Measurements from ENCODE around the gene CASP2.
A peak's percentile ranks its signal among the peaks of the same experiment; 100 is the strongest.

Gene CASP2

DNA sequence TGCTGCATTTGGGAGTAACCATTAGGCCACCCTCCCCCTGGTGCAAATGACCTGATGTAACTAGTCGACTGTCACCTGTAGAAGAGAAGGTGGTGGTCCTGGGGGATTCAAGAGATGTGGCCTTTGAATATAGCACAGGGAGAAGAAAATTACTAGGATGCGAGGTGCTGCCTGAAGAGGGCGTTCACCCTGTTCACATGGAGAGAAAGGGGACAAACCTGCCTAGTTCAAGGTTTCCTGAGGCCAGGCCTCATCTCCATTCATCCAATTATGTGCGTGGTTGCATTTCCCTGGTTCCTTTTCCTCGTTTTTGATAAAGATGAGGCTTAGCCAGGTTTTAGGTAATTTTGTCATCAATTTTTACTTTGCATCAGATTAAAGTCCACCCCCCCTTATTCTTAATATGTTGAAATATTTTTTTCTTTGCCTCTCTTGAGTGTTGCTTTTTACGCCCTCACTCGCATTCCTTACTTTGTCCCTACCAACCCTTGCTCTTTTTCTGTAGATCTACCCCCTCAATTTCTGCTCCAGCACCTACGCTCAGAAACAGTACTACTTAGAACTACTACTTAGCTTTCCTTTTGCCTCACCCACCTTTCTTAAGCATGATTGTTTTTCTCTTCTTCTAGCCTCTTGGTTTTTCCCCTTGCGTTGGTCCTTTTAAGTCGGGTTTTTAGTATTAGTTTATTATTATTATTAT, 41.5 kb downstream of the CASP2 start:
- Histone ChIP-seq H3K4me2 (ENCODE audit: low read length) (no peak overlapping the region), H3K27me3 (ENCODE audit: insufficient read depth, low read length) (0 out of 2 replicates have a peak, but pooled peaks cover 4% of the 10 kb centered on the region)

DNA sequence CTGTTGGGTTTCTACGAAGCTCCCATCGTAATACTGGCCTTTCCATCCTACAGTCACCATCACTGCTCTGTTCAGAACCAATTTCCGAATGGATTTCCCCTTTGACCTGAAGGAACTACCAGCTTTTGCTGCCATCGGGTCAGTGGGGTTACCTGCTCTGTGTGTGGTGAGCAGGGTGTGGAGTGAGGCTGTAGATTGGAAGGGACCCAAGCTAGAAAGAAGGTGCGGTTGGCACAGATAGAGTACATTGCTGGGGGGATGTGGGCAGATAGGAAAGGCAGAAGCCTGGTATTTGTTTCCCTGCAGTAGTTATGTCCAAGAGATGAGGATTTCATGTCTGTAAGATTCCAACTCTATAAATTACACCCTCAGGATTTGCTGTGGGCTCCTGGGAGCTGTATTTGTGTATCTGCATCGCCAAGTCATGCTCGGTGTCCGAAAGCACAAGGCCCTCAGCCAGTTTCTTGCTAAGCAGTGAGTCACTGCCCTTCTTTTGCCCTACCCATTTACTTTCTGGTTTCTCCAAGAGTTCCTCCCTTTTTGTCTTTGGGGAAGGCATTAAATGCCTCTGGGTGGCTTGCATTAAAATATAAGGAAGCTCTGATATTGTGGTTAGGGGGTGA, 43.1 kb downstream of the CASP2 start:
- TF ChIP-seq EZH2 (IDR thresholded peaks at IDR 0.05; ENCODE audit: borderline replicate concordance, low read length), result no peak
- TF ChIP-seq, protein P1, sequence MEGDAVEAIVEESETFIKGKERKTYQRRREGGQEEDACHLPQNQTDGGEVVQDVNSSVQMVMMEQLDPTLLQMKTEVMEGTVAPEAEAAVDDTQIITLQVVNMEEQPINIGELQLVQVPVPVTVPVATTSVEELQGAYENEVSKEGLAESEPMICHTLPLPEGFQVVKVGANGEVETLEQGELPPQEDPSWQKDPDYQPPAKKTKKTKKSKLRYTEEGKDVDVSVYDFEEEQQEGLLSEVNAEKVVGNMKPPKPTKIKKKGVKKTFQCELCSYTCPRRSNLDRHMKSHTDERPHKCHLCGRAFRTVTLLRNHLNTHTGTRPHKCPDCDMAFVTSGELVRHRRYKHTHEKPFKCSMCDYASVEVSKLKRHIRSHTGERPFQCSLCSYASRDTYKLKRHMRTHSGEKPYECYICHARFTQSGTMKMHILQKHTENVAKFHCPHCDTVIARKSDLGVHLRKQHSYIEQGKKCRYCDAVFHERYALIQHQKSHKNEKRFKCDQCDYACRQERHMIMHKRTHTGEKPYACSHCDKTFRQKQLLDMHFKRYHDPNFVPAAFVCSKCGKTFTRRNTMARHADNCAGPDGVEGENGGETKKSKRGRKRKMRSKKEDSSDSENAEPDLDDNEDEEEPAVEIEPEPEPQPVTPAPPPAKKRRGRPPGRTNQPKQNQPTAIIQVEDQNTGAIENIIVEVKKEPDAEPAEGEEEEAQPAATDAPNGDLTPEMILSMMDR (IDR thresholded peaks at IDR 0.05; ENCODE audit: low read length), result no peak

More for the DNA sequence above, 41.5 kb downstream of the CASP2 start:
- Histone ChIP-seq H4K20me1 (ENCODE audit: insufficient read depth, low read length) (no peaks in the 10 kb centered on the region), H3K4me3 (ENCODE audit: low read depth, low read length, poor library complexity, severe bottlenecking) (no peak overlapping the region), H3K9me3 (ENCODE audit: low read length) (no peaks in the 10 kb centered on the region), H3K27ac (ENCODE audit: low read depth, low read length, poor library complexity, severe bottlenecking) (no peak overlapping the region), H3K36me3 (ENCODE audit: insufficient read depth, low read length) (no peaks in the 10 kb centered on the region), H2AFZ (ENCODE audit: low read length) (no peak overlapping the region), H3F3A (ENCODE audit: insufficient read depth, low read length) (no peaks in the 10 kb centered on the region), H3K9me2 (ENCODE audit: low read depth, low read length) (no peaks in the 10 kb centered on the region), H3K79me2 (ENCODE audit: insufficient read depth, low read length) (no peaks in the 10 kb centered on the region), H3K9ac (ENCODE audit: low read length) (no peak overlapping the region), H3K4me1 (ENCODE audit: insufficient read depth, low read length, severe bottlenecking) (no peaks in the 10 kb centered on the region)
- TF ChIP-seq, protein P1 (IDR thresholded peaks at IDR 0.05; ENCODE audit: low read length), result peak; percentile 24; the same call in 1 of the 2 replicates
- TF ChIP-seq EZH2 (IDR thresholded peaks at IDR 0.05; ENCODE audit: borderline replicate concordance, low read length), result no peak

DNA sequence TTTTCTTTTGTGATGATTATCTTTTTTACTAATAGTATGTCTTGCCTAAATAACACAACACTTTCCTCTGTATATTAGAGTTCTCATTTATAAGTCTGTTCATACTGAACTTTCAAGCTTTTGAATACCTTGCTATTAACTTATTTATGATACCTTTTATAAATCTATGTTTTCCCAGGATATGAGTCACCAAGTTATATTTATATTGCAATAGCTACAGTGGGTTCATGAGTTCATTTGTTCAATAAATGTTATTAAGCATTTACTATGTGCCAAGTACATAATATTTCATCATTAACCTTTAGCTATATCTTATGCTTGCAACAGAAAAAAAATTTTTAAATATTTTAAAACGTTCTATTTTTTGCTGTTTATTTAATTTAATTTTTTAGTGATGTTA, 46.1 kb downstream of the CASP2 start:
- H3K36me3 ChIP-seq (ENCODE audit: insufficient read depth, low read length), result no peaks in the 10 kb centered on the region
- no peak overlapping the region for H3K4me3 ChIP-seq (ENCODE audit: low read depth, low read length, poor library complexity, severe bottlenecking)
- TF ChIP-seq EZH2 (IDR thresholded peaks at IDR 0.05; ENCODE audit: borderline replicate concordance, low read length), result no peak
- TF ChIP-seq, protein P1 (IDR thresholded peaks at IDR 0.05; ENCODE audit: low read length), result no peak
- H3K9ac ChIP-seq (ENCODE audit: low read length), result no peak overlapping the region
- no peak overlapping the region for H3K27ac ChIP-seq (ENCODE audit: low read depth, low read length, poor library complexity, severe bottlenecking)
- no peaks in the 10 kb centered on the region for H3F3A ChIP-seq (ENCODE audit: insufficient read depth, low read length)
- no peaks in the 10 kb centered on the region for H3K9me2 ChIP-seq (ENCODE audit: low read depth, low read length)
- H2AFZ ChIP-seq (ENCODE audit: low read length), result no peak overlapping the region
- H3K27me3 ChIP-seq (ENCODE audit: insufficient read depth, low read length), result 0 out of 2 replicates have a peak, but pooled peaks cover 4% of the 10 kb centered on the region
- no peaks in the 10 kb centered on the region for H3K9me3 ChIP-seq (ENCODE audit: low read length)
- no peaks in the 10 kb centered on the region for H4K20me1 ChIP-seq (ENCODE audit: insufficient read depth, low read length)
- no peak overlapping the region for H3K4me2 ChIP-seq (ENCODE audit: low read length)
- H3K4me1 ChIP-seq (ENCODE audit: insufficient read depth, low read length, severe bottlenecking), result no peaks in the 10 kb centered on the region
- no peaks in the 10 kb centered on the region for H3K79me2 ChIP-seq (ENCODE audit: insufficient read depth, low read length)

More for the DNA sequence above, 43.1 kb downstream of the CASP2 start:
- Histone ChIP-seq H3K9me2 (ENCODE audit: low read depth, low read length) (no peaks in the 10 kb centered on the region), H3K4me3 (ENCODE audit: low read depth, low read length, poor library complexity, severe bottlenecking) (no peak overlapping the region), H3K27ac (ENCODE audit: low read depth, low read length, poor library complexity, severe bottlenecking) (no peak overlapping the region), H3K4me2 (ENCODE audit: low read length) (no peak overlapping the region), H3K9ac (ENCODE audit: low read length) (no peak overlapping the region), H3K9me3 (ENCODE audit: low read length) (no peaks in the 10 kb centered on the region), H4K20me1 (ENCODE audit: insufficient read depth, low read length) (no peaks in the 10 kb centered on the region), H3K27me3 (ENCODE audit: insufficient read depth, low read length) (0 out of 2 replicates have a peak, but pooled peaks cover 4% of the 10 kb centered on the region), H3K4me1 (ENCODE audit: insufficient read depth, low read length, severe bottlenecking) (no peaks in the 10 kb centered on the region), H2AFZ (ENCODE audit: low read length) (no peak overlapping the region), H3K36me3 (ENCODE audit: insufficient read depth, low read length) (no peaks in the 10 kb centered on the region), H3F3A (ENCODE audit: insufficient read depth, low read length) (no peaks in the 10 kb centered on the region), H3K79me2 (ENCODE audit: insufficient read depth, low read length) (no peaks in the 10 kb centered on the region)
